HCT116 (cell line): ENCODE results near the gene TPM3. TPM values are rescaled to one million over a fixed set of nuclear protein-coding genes. Genes with fewer than 3 reads are reported as not detected.

ENCODE experiments used
- ATAC-seq: fragments of 200-7000 bp; cut with Tn5 transposase; 2 replicates; pipeline ENCODE4 v1.9.1; 2020; ENCODE audit warnings: mild to moderate bottlenecking, moderate library complexity
- BruUV-seq: library from RNA; stranded (reverse); fragments of 400-500 nt; replicated peaks from 2 replicates; lab custom pipeline; 2021; lab: Mats Ljungman, UMichigan
- CTCF ChIA-PET: fragments of 300-600 bp; sonication (Branson Sonifier 250); formaldehyde crosslinking; loops from one replicate; lab custom pipeline; 2021; ENCODE audit warnings: antibody characterized with exemption; lab: Charles Lee
- POLR2A ChIA-PET: fragments of 300-600, 350-600 bp; sonication (Branson Sonifier 250); formaldehyde crosslinking; loops from one replicate; lab custom pipeline; 2021; ENCODE audit warnings: antibody characterized with exemption; lab: Charles Lee
- RAD21 ChIA-PET, 2 experiments: fragments of 300-600 bp; sonication (Branson Sonifier 250); formaldehyde crosslinking; loops; one replicate each; lab custom pipeline; 2023; ENCODE audit warnings: low total read pairs in 2 of 2; ENCODE audit not compliant: uncharacterized antibody in 2 of 2, unreplicated experiment in 2 of 2, low non-redundant PET in 1 of 2; lab: Charles Lee
- DNase-seq: peaks from one replicate; pipeline ENCODE4 v3.0.0-alpha.2; 2010; ENCODE audit warnings: low read depth, low spot score
- H2AFZ ChIP-seq: fragments of 200-600 bp; shearing (Covaris generic), sonication (generic); 2 replicates; pipeline ENCODE4 v1.6.1; 2017; ENCODE audit warnings: low read depth, mixed run types, mixed read lengths, antibody characterized with exemption, low read length; ENCODE audit not compliant: poor library complexity, severe bottlenecking
- H3K27ac ChIP-seq: 2 replicates; pipeline ENCODE4 v1.5.1; 2012; ENCODE audit warnings: low read depth, low read length
- H3K27me3 ChIP-seq: fragments of 200-600 bp; sonication (generic); 2 replicates; pipeline ENCODE4 v1.6.1; 2016; ENCODE audit warnings: mixed run types, low read length, mixed read lengths; ENCODE audit not compliant: insufficient read depth
- H3K36me3 ChIP-seq, 2 experiments: fragments of 200-500 bp in 1 of 2; fragments of 200-600 bp in 1 of 2; sonication (Bioruptor generic) in 1 of 2; sonication (generic) in 1 of 2; 2 replicates each; pipeline versions ENCODE4 v1.5.1 to v1.6.1; 2014 to 2016; ENCODE audit warnings: low read length in 2 of 2, inconsistent platforms in 1 of 2, mixed read lengths in 1 of 2, mixed run types in 1 of 2; ENCODE audit not compliant: insufficient read depth in 2 of 2, control insufficient read depth in 1 of 2
- H3K4me1 ChIP-seq, 2 experiments: fragments of 200-600 bp in 1 of 2; sonication (generic) in 1 of 2; 2 replicates each; pipeline versions ENCODE4 v1.5.1 to v1.6.1; 2012 to 2017; ENCODE audit warnings: low read length in 2 of 2, inconsistent platforms in 1 of 2, mild to moderate bottlenecking in 1 of 2, mixed read lengths in 1 of 2, mixed run types in 1 of 2, moderate library complexity in 1 of 2; ENCODE audit not compliant: insufficient read depth in 2 of 2, control insufficient read depth in 1 of 2
- H3K4me2 ChIP-seq: fragments of 200-600 bp; sonication (generic); 2 replicates; pipeline ENCODE4 v1.6.1; 2017; ENCODE audit warnings: mixed run types, low read length, mixed read lengths
- H3K4me3 ChIP-seq, 2 experiments: fragments of 200-600 bp in 1 of 2; sonication (generic) in 1 of 2; replicated peaks in 1 of 2; 2 replicates each; pipeline ENCODE4 v1.5.1; 2011 to 2016; ENCODE audit warnings: low read length in 2 of 2, control low read depth in 1 of 2, low read depth in 1 of 2, mild to moderate bottlenecking in 1 of 2, mixed read lengths in 1 of 2, mixed run types in 1 of 2
- H3K79me2 ChIP-seq: fragments of 200-600 bp; sonication (generic); 2 replicates; pipeline ENCODE4 v1.6.1; 2017; ENCODE audit warnings: mild to moderate bottlenecking, mixed run types, low read length, moderate library complexity, mixed read lengths; ENCODE audit not compliant: insufficient read depth
- H3K9ac ChIP-seq: fragments of 200-600 bp; sonication (generic); 2 replicates; pipeline ENCODE4 v1.6.1; 2016; ENCODE audit warnings: low read length, mixed read lengths
- H3K9me2 ChIP-seq: fragments of 200-600 bp; sonication (generic), shearing (Covaris generic); 2 replicates; pipeline ENCODE4 v1.6.1; 2017; ENCODE audit warnings: mixed run types, mild to moderate bottlenecking, moderate library complexity; ENCODE audit not compliant: insufficient read depth
- H3K9me3 ChIP-seq, 2 experiments: fragments of 200-500 bp in 1 of 2; fragments of 200-600 bp in 1 of 2; sonication (Bioruptor generic) in 1 of 2; sonication (generic) in 1 of 2; 2 replicates each; pipeline ENCODE4 v1.6.1; 2014 to 2017; ENCODE audit warnings: low read length in 2 of 2, mixed read lengths in 2 of 2, inconsistent platforms in 1 of 2, low read depth in 1 of 2, mild to moderate bottlenecking in 1 of 2, mixed run types in 1 of 2, moderate library complexity in 1 of 2; ENCODE audit not compliant: control insufficient read depth in 1 of 2, insufficient read depth in 1 of 2
- H4K20me1 ChIP-seq: fragments of 200-600 bp; sonication (generic), shearing (Covaris generic); 2 replicates; pipeline ENCODE4 v1.6.1; 2017; ENCODE audit warnings: mixed run types, mild to moderate bottlenecking, moderate library complexity; ENCODE audit not compliant: insufficient read depth
- EZH2phosphoT487 ChIP-seq: fragments of 200-600 bp; IDR thresholded peaks from 2 replicates; pipeline ENCODE4 v1.6.1; 2018; ENCODE audit warnings: antibody characterized with exemption, borderline replicate concordance
- FOSL1 ChIP-seq: IDR thresholded peaks from 2 replicates; pipeline ENCODE4 v1.6.1; 2012; ENCODE audit warnings: low read depth
- JUND ChIP-seq: IDR thresholded peaks from 2 replicates; pipeline ENCODE4 v1.6.1; 2012
- REST ChIP-seq: IDR thresholded peaks from 2 replicates; pipeline ENCODE4 v1.6.1; 2012; ENCODE audit warnings: low read depth
- SRF ChIP-seq: IDR thresholded peaks from 2 replicates; pipeline ENCODE4 v1.6.1; 2012; ENCODE audit warnings: low read depth
- intact Hi-C: fragments of 100-400 bp; cut with micrococcal nuclease; formaldehyde crosslinking; loops from 2 replicates; pipeline ENCODE4 v1.10.0; 2022
- total RNA-seq: library from RNA; stranded (reverse); gene quantifications from one replicate; pipeline ENCODE4 v1.2.1, GENCODE V29; 2021; ENCODE audit not compliant: unreplicated experiment

The TPM3 gene
- total RNA-seq, 1 experiment from 2014 or later, result 457 TPM

- TF ChIP-seq SRF (no peak), JUND (no peak), REST (no peak)
- TF ChIP-seq, all 23 proteins: peak for 0
These were observed 26.6 kb upstream of the TPM3 start (continued) for GRCh38 chr1:154218545-154218944.

- peaks cover 45 to 53% of the 10 kb centered on the region in 2 experiments for H3K36me3 ChIP-seq
- POLR2A ChIA-PET, result no interaction called here
- H3K27ac ChIP-seq, result no peak overlapping the region
- CTCF ChIA-PET, result no interaction called here
- H4K20me1 ChIP-seq, result no peaks in the 10 kb centered on the region
- H3K27me3 ChIP-seq, result no peaks in the 10 kb centered on the region
- H3K79me2 ChIP-seq, result peaks cover 53% of the 10 kb centered on the region
- ATAC-seq (0 out of 2 replicates have a peak, but pooled peaks have one; percentile 25), DNase-seq (no peak)
- TF ChIP-seq EZH2phosphoT487 (no peak), JUND (peak; percentile 43), FOSL1 (peak; percentile 63)
- no peak overlapping the region for H3K9ac ChIP-seq
- no peaks in the 10 kb centered on the region for H3K9me2 ChIP-seq
- H3K9me3 ChIP-seq, result no peaks in the 10 kb centered on the region
- no peak overlapping the region for H3K4me3 ChIP-seq
- RAD21 ChIA-PET, result no interaction called here
- BruUV-seq, result no TSS peak
- H2AFZ ChIP-seq, result no peak overlapping the region
- intact Hi-C loops, result no loop called here
- H3K4me2 ChIP-seq, result peak overlapping the region; percentile 18; the same call in 1 of the 2 replicates
- peaks cover 0 to 12% of the 10 kb centered on the region in 2 experiments; a peak in 2 of 4 replicates for H3K4me1 ChIP-seq
These were observed 21.4 kb upstream of the TPM3 start for GRCh38 chr1:154213274-154213673.
